NCI-H1105 (cell line): ENCODE data around the gene ILF2.
"Not testable (repeated sequence)": the region's sequence is repeated elsewhere in the genome, so short reads cannot be mapped to it uniquely, and the experiment has no call there.

Experiments
- DNase-seq: peaks from one replicate; lab custom pipeline; 2025; lab: John Stamatoyannopoulos, UW

Gene ILF2

GRCh38 chr1:153649137-153649862, 21.5 kb downstream of the ILF2 start:
- DNase-seq = no peak

- DNase-seq = no peak
Measured at GRCh38 chr1:153648000-153648643, 22.7 kb downstream of the ILF2 start.

GRCh38 chr1:153647346-153647714, 23.5 kb downstream of the ILF2 start:
- no peak for DNase-seq

GRCh38 chr1:153646672-153647345, 24.0 kb downstream of the ILF2 start:
- DNase-seq = no peak

- no peak for DNase-seq
Measured at GRCh38 chr1:153643816-153644215, 27.0 kb downstream of the ILF2 start.

GRCh38 chr1:153643100-153643499, 27.7 kb downstream of the ILF2 start:
- DNase-seq = no peak

GRCh38 chr1:153642161-153642560, 28.6 kb downstream of the ILF2 start:
- DNase-seq = no peak

GRCh38 chr1:153640861-153641260, 29.9 kb downstream of the ILF2 start:
- no peak for DNase-seq

- DNase-seq = not testable (repeated sequence)
Measured at GRCh38 chr1:153640213-153640612, 30.6 kb downstream of the ILF2 start.

- DNase-seq = no peak
Measured at GRCh38 chr1:153639280-153639679, 31.5 kb downstream of the ILF2 start.

- DNase-seq = no peak
Measured at GRCh38 chr1:153638261-153638660, 32.5 kb downstream of the ILF2 start.

- DNase-seq = no peak
Measured at GRCh38 chr1:153636312-153636711, 34.5 kb downstream of the ILF2 start.

- DNase-seq = no peak
Measured at GRCh38 chr1:153635872-153636271, 34.9 kb downstream of the ILF2 start.

GRCh38 chr1:153633754-153634665, 36.8 kb downstream of the ILF2 start, which contains the start of gene CHTOP:
Gene CHTOP, plus strand, starts transcription at chr1:153634066. Its CDS starts 2,523 bp downstream, at chr1:153636589.
- peak; percentile 98 for DNase-seq

GRCh38 chr1:153633161-153633753, 37.5 kb downstream of the ILF2 start:
- no peak for DNase-seq

GRCh38 chr1:153631047-153632022, 39.5 kb downstream of the ILF2 start:
- DNase-seq = no peak

- no peak for DNase-seq
Measured at GRCh38 chr1:153630384-153630783, 40.4 kb downstream of the ILF2 start.

- no peak for DNase-seq
Measured at GRCh38 chr1:153629971-153630370, 40.8 kb downstream of the ILF2 start.

GRCh38 chr1:153629343-153629665, 41.5 kb downstream of the ILF2 start:
- DNase-seq = no peak

GRCh38 chr1:153628638-153629342, 42.0 kb downstream of the ILF2 start:
- DNase-seq = no peak
